HUES48 (cell line): ENCODE results near the gene SYT6.
"Not testable (repeated sequence)": the region's sequence is repeated elsewhere in the genome, so short reads cannot be mapped to it uniquely, and the experiment has no call there.

Source experiments
- H3K27ac ChIP-seq: one replicate; pipeline ENCODE4 v1.7.0; 2013; ENCODE audit warnings: low read depth, low read length, inconsistent platforms
- H3K27me3 ChIP-seq: 2 replicates; pipeline ENCODE4 v1.6.1; 2013; ENCODE audit warnings: mild to moderate bottlenecking, low read length; ENCODE audit not compliant: control insufficient read depth, insufficient read depth
- H3K36me3 ChIP-seq: 2 replicates; pipeline ENCODE4 v1.6.1; 2013; ENCODE audit warnings: low read length; ENCODE audit not compliant: control insufficient read depth, insufficient read depth
- H3K4me1 ChIP-seq: 2 replicates; pipeline ENCODE4 v1.6.1; 2013; ENCODE audit warnings: mild to moderate bottlenecking, low read length; ENCODE audit not compliant: control insufficient read depth, insufficient read depth
- H3K4me3 ChIP-seq: 2 replicates; pipeline ENCODE4 v1.5.1; 2013; ENCODE audit warnings: mild to moderate bottlenecking, low read depth, low read length
- H3K9ac ChIP-seq: 2 replicates; pipeline ENCODE4 v1.6.1; 2013; ENCODE audit warnings: mild to moderate bottlenecking, low read depth, low read length, moderate library complexity
- H3K9me3 ChIP-seq: 2 replicates; pipeline ENCODE4 v1.6.1; 2013; ENCODE audit warnings: low read length; ENCODE audit not compliant: control insufficient read depth, insufficient read depth

The SYT6 gene

DNA sequence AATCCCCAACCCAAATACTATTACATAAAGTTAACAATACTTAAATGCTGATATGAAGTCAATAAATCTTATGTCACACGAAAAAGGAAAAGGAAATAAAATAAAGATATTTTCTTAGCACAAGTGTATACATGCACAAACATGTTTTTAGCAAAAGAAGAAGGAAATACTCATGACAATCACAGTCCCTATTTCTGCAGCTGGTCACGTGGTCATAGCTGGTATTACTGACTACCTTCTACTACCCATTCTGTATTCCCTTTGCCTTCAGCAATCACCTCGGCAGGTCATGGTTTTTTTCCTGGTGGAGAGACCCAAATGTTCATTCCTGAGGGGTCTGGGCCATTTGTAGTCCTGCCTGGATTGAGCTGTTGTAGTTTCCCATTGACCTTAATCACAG lies 88.0 kb downstream of the SYT6 start:
- H3K4me3 ChIP-seq, H3K36me3 ChIP-seq, H3K4me1 ChIP-seq, H3K9ac ChIP-seq, H3K27me3 ChIP-seq, H3K27ac ChIP-seq: not testable (repeated sequence)
- H3K9me3 ChIP-seq: peaks cover 13% of the 10 kb centered on the region

- no peaks in the 10 kb centered on the region for H3K27me3 ChIP-seq
- no peak overlapping the region for H3K9ac ChIP-seq
- H3K36me3 ChIP-seq: no peaks in the 10 kb centered on the region
- H3K27ac ChIP-seq: no peak overlapping the region
- peaks cover 17% of the 10 kb centered on the region for H3K9me3 ChIP-seq
- H3K4me1 ChIP-seq: no peaks in the 10 kb centered on the region
- H3K4me3 ChIP-seq: no peak overlapping the region
Observed at GRCh38 chr1:114063544-114063943, 90.1 kb downstream of the SYT6 start.

DNA sequence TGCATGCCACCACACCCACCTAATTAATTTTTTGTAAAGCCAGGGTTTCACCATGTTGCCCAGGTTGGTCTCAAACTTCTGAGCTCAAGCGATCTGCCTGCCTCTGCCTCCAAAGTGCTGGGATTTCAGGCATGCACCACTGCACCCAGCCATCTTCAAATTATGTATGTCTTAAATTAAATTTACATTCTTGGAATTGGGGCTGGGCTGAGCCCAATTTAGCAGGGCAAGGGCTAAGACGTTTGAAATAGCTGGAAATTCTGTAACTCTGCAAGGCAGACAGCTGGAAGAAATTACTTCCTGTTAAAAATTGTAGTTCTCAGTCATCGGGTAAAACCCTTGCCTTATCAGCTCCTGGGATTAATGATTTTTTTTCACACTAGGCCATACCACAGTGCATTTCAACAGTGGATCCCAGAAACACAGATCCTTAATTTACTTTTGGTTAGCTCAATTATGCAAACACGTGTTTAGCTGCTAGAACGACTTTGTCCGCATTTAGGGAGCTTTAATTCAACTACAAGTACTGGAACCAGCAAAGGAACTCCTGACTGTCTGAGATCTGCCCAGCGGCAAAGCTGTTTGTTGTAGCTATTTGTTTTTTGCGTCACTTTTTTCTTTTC lies 91.1 kb downstream of the SYT6 start:
- peaks cover 2% of the 10 kb centered on the region for H3K27me3 ChIP-seq
- H3K36me3 ChIP-seq: no peaks in the 10 kb centered on the region
- no peak overlapping the region for H3K9ac ChIP-seq
- peaks cover 17% of the 10 kb centered on the region for H3K9me3 ChIP-seq
- H3K4me1 ChIP-seq: no peaks in the 10 kb centered on the region
- H3K4me3 ChIP-seq: no peak overlapping the region
- no peak overlapping the region for H3K27ac ChIP-seq

GRCh38 chr1:114061121-114061830 lies 92.4 kb downstream of the SYT6 start:
- Histone ChIP-seq H3K27ac (no peak overlapping the region), H3K4me3 (no peak overlapping the region), H3K4me1 (no peaks in the 10 kb centered on the region), H3K9me3 (peaks cover 17% of the 10 kb centered on the region), H3K36me3 (no peaks in the 10 kb centered on the region), H3K9ac (no peak overlapping the region), H3K27me3 (peaks cover 6% of the 10 kb centered on the region)

DNA sequence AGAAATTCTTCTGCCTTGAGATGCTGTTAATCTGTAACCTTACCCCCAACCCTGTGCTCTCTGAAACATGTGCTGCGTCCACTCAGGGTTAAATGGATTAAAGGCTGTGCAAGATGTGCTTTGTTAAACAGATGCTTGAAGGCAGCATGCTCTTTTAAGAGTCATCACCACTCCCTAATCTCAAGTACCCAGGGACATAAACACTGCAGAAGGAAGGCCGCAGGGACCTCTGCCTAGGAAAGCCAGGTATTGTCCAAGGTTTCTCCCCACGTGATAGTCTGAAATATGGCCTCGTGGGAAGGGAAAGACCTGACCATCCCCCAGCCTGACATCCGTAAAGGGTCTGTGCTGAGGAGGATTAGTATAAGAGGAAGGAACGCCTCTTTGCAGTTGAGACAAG lies 95.4 kb downstream of the SYT6 start:
- not testable (repeated sequence) for H3K9ac ChIP-seq, H3K4me3 ChIP-seq, H3K36me3 ChIP-seq, H3K4me1 ChIP-seq, H3K27ac ChIP-seq
- peaks cover 17% of the 10 kb centered on the region for H3K9me3 ChIP-seq
- H3K27me3 ChIP-seq: peaks cover 14% of the 10 kb centered on the region

GRCh38 chr1:114054148-114054547 lies 99.5 kb downstream of the SYT6 start:
- Histone ChIP-seq H3K27me3 (peaks cover 14% of the 10 kb centered on the region), H3K4me3 (no peak overlapping the region), H3K4me1 (no peaks in the 10 kb centered on the region), H3K27ac (no peak overlapping the region), H3K9ac (no peak overlapping the region), H3K9me3 (no peaks in the 10 kb centered on the region), H3K36me3 (no peaks in the 10 kb centered on the region)

DNA sequence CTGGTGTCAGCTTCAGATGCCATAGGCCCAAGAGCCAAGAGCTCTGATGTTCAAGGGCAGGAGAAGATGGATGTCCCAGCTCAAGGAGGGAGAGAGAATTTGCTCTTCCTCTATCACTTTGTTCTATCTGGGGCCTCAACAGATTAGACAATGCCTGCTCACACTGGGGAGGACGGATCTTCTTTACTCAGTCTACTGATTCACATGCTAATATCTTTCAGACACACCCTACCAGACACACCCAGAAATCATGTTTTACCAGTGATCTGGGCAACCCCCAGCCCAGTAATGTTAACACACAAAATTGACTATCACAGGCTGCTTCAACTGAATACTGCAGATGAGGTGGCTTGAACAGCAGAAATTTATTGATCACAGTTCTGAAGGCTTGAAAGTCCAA lies 105.4 kb downstream of the SYT6 start:
- Histone ChIP-seq H3K27ac (no peak overlapping the region), H3K27me3 (peaks cover 4% of the 10 kb centered on the region; the same call in 1 of the 2 replicates), H3K4me1 (no peaks in the 10 kb centered on the region), H3K36me3 (no peaks in the 10 kb centered on the region), H3K9me3 (peaks cover 16% of the 10 kb centered on the region; the same call in 1 of the 2 replicates), H3K9ac (no peak overlapping the region), H3K4me3 (no peak overlapping the region)

DNA sequence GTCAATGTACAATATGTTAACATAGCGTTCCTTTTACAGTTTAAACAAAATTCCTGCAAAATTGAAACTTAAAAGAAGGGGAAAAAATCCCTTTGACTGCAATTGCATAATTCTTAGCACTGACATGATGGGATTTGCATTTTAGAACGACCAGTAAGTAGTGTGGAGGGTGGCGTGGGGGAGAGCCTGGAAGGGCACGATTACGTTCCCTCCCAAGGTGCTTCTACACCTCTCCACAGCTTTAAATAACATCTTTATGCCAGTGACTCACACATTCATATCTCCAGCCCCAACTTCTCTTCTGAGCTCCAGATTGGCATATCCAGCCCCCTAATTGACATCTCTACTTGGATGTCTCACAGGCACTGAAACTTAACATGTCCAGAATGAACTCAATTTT lies 110.1 kb downstream of the SYT6 start:
- no peak overlapping the region for H3K4me3 ChIP-seq
- no peaks in the 10 kb centered on the region for H3K36me3 ChIP-seq
- H3K27ac ChIP-seq: no peak overlapping the region
- H3K9me3 ChIP-seq: peaks cover 16% of the 10 kb centered on the region; the same call in 1 of the 2 replicates
- H3K4me1 ChIP-seq: peaks cover 15% of the 10 kb centered on the region
- H3K27me3 ChIP-seq: peaks cover 4% of the 10 kb centered on the region; the same call in 1 of the 2 replicates
- H3K9ac ChIP-seq: no peak overlapping the region

DNA sequence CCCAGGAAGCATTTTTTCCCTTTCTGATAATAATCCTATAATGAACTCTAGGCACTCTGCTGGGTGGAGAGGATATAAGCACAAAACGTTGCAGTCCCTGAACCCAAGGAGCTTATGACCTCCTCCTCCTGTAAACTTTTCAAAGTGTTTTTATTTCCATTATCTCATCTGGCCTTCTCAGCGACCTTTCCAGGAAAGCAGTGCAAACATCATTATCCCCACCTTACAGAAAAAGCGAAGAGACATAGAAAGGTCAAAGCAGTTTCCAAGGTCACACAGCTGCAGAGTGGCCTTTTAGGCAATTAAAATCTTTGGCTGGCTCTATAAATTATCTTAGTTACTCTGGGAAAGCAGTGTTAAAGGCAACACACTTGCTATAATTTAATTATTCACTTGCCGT lies 110.6 kb downstream of the SYT6 start:
- H3K4me1 ChIP-seq: peaks cover 19% of the 10 kb centered on the region
- no peak overlapping the region for H3K9ac ChIP-seq
- no peaks in the 10 kb centered on the region for H3K36me3 ChIP-seq
- H3K4me3 ChIP-seq: no peak overlapping the region
- H3K27me3 ChIP-seq: peaks cover 4% of the 10 kb centered on the region; the same call in 1 of the 2 replicates
- H3K9me3 ChIP-seq: peaks cover 16% of the 10 kb centered on the region; the same call in 1 of the 2 replicates
- no peak overlapping the region for H3K27ac ChIP-seq

DNA sequence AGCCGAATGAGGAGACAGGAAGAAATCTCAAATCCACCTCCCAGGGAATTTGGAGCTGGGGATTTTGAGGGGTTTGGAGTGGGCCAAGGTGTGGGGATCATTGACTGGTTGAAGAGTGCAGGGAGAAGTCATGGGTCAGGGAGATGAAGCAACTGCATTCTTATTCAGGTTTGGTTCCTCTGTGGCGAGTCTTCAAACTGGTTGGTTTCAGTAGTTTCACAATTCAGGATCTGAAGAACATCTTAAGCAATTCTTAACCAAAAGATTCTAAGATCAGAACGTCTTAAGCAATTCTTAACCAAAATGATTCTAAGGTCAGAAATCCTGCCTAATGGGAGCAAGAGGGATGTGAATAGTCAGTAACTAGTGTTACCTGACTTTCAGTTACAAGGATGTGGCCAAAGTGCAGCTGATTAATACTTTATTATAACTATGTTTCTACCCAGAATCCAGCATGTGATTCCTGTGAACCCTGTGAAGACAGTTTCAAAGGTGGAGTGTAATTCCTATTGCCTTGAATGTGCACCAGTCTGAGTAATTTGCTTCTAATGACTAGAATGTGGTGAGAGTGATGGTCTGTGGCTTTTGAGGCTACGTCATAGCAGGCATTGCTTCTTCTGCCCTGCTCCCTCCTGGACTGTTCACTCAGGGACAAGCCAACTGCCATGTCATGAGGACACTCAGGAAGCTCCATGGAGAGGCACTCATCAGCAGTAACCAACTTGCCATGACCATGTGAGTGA lies 113.2 kb downstream of the SYT6 start:
- H3K4me1 ChIP-seq: peaks cover 43% of the 10 kb centered on the region
- 0 out of 2 replicates have a peak, but pooled peaks cover 4% of the 10 kb centered on the region for H3K27me3 ChIP-seq
- no peaks in the 10 kb centered on the region for H3K9me3 ChIP-seq
- H3K27ac ChIP-seq: no peak overlapping the region
- H3K36me3 ChIP-seq: no peaks in the 10 kb centered on the region
- H3K4me3 ChIP-seq: no peak overlapping the region
- H3K9ac ChIP-seq: no peak overlapping the region
